ENCODE measurements around the gene BICDL1.
A peak's percentile ranks its signal among the peaks of the same experiment; 100 is the strongest.

The BICDL1 gene

GRCh38 chr12:120072472-120073249, 83.6 kb downstream of the BICDL1 start:
- TF ChIP-seq ZNF274 (IDR thresholded peaks at IDR 0.05; ENCODE audit: low read depth, low read length) = no peak
- no peak overlapping the region for H3K4me3 ChIP-seq (ENCODE audit: low read length)

- no peak overlapping the region for H3K4me3 ChIP-seq (ENCODE audit: low read length)
- no peak for TF ChIP-seq ZNF274 (IDR thresholded peaks at IDR 0.05; ENCODE audit: low read depth, low read length)
Observed at GRCh38 chr12:120075034-120075616, 86.1 kb downstream of the BICDL1 start.

DNA sequence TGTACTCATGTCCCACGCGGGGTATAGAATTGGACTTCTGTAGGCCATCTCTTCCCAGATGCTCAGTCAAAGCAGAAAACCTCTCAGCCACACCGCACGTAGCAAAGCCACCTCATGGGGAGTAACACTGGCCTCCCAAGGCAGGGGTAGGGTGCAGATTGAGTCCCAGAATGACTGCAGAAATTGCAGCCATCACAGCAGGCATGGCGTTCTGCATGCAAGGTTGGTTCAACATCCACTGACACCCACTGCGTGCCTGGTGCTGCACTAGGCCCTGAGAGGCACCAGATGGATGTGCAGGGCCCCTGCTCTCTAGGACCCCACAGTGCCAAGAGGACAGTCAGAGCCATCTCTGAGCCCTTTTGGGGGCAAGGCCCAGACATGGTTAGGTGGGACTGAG, 87.6 kb downstream of the BICDL1 start:
- H3K4me3 ChIP-seq (ENCODE audit: low read length) = no peak overlapping the region
- no peak for TF ChIP-seq ZNF274 (IDR thresholded peaks at IDR 0.05; ENCODE audit: low read depth, low read length)

DNA sequence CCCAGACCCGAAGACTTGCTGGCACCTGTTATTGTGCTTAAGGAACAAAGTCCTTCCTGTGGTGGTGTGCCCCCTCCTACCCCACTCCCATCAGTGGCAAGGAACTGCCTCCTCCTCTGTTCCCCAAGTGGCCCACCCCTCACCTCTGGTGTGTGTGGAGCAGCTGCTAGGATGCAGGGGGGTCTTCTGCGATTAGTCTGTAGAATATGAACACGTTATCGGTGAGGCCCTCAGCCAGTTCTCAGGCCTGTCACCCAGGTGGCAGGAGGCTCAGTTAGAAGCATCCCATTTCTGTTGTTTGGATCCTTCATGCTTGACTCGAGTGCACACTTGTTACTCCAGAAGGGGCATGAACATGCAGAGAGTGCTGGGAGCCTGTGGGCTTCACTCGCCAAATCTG, 88.2 kb downstream of the BICDL1 start:
- no peak for TF ChIP-seq ZNF274 (IDR thresholded peaks at IDR 0.05; ENCODE audit: low read depth, low read length)
- no peak overlapping the region for H3K4me3 ChIP-seq (ENCODE audit: low read length)

DNA sequence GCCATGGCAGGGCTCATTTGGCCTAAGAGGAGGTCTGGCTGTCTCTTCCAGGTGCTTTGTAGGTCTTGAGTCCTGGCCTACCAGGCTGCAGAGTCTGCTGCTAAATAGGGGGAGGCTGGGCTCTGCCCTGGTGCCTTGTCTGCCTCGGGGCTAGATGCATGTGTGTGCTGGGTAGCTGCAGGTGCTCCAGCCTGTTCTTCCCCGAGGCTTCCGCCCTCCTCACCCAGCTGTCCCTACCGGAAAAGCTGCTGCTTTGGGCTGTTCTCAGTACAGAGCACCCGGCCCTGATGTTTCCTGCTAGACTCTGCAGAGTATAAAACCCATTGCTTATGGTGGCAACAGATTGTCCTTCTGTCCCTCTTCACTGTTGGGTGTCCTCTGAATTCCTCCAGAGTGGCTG, 89.8 kb downstream of the BICDL1 start:
- no peak overlapping the region for H3K4me3 ChIP-seq (ENCODE audit: low read length)
- no peak for TF ChIP-seq ZNF274 (IDR thresholded peaks at IDR 0.05; ENCODE audit: low read depth, low read length)

DNA sequence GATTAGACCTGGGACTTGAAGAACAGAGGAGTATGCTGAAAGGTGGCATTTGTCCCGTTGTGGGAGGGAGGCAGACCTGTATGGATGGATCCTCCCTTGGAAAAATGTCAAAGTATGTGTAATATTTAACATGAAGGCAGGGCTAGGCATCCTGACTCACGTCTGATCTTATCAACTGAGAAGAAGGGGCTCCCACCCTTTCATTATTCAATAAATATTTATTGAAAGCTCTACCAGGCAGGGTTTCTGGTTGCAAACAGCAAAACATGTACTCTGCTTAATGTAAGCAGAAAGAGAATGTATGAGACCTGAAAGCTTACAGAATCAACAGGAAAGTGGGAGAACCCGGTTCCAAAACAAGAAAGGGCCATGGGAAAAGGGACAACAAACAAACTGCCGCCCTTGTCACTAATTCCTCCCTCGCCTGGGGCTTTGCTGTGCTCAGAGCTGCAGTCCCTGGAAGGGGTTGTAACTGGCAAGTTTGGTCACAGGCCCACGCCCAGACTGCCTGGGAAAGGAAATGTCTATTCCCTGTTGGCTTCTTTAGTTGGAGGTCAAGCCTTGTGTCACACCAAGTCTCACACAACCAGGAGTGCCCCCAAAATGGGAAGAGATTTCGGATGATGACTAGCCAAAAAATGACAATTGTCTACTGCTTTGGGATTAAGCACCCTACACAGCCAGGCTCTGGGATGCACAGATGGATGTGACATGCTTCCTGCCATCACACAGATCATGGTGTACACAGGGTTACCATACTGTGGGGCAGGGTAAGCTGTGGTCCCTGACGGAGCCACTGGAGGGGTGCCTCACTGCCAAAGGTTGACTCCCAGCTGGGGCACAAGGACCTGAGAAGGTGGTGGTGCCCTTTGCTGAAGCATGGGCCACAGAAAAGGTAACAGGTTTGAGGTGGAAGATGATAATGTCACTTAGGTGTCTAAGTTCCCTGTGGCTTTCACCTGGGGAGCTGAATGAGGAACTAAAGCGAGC, 90.7 kb downstream of the BICDL1 start:
- no peak for TF ChIP-seq ZNF274 (IDR thresholded peaks at IDR 0.05; ENCODE audit: low read depth, low read length)
- no peak overlapping the region for H3K4me3 ChIP-seq (ENCODE audit: low read length)

GRCh38 chr12:120081641-120082040, 92.6 kb downstream of the BICDL1 start:
- H3K4me3 ChIP-seq (ENCODE audit: low read length) = no peak overlapping the region
- TF ChIP-seq ZNF274 (IDR thresholded peaks at IDR 0.05; ENCODE audit: low read depth, low read length) = no peak

DNA sequence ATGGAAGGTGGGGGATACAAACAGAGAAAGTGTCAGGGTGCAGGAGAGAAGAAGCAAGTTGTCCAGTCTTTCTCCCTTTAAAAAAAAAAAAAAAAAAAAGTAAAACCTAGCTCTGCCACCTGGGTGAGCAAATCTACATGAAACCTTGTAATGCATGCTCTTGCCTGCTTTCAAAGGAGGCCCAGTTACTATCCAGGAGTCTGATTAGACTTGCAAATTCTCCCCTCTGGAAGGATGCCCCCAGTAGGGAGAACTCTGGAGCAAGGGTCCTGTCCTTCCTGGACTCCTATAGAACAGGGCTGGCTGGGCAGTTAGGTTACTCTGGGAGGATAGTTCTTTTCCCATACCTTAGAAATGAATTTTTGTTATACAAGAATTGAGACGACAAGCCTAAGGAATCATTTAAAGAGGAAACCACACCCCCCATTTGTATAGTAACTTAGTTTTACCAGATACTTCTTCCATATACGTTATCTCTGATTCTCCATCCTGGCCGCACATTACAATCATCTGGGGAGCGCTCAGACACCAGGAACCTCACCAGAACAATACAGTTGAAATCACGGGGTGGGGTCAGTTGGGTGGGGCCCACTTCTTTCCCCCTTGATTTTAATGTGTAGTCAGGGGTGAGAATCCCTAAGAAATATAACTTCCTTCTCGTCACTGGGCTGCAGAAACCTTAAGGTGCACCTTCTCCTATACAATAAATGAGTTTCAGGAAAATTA, 97.0 kb downstream of the BICDL1 start:
- no peak for TF ChIP-seq ZNF274 (IDR thresholded peaks at IDR 0.05; ENCODE audit: low read depth, low read length)
- H3K4me3 ChIP-seq (ENCODE audit: low read length) = no peak overlapping the region

GRCh38 chr12:120086801-120087621, 98.0 kb downstream of the BICDL1 start:
- H3K4me3 ChIP-seq (ENCODE audit: low read length) = peak overlapping the region; percentile 30; the same call in 1 of the 2 replicates
- no peak for TF ChIP-seq ZNF274 (IDR thresholded peaks at IDR 0.05; ENCODE audit: low read depth, low read length)

- no peak overlapping the region for H3K4me3 ChIP-seq (ENCODE audit: low read length)
- no peak for TF ChIP-seq ZNF274 (IDR thresholded peaks at IDR 0.05; ENCODE audit: low read depth, low read length)
Observed at GRCh38 chr12:120089105-120089504, 100.1 kb downstream of the BICDL1 start.

DNA sequence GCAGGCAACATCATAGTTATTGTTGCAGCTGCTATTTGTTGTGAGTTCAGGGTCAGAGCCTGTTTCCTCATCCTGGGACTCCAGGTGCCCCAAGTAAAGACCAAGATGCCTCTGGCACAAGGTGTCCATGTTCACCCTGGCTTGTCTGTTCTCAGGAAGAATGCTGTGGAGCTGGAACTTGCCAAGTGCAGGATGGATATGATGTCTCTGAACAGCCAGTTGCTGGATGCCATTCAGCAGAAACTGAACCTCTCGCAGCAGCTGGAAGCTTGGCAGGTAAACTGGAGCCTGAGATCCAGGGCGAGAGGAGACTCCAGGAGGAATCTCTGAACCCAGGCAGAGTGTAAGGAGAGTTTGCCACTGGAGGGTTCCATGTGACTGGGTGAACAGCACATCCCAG, 100.8 kb downstream of the BICDL1 start:
- TF ChIP-seq ZNF274 (IDR thresholded peaks at IDR 0.05; ENCODE audit: low read depth, low read length) = no peak
- H3K4me3 ChIP-seq (ENCODE audit: low read length) = no peak overlapping the region

DNA sequence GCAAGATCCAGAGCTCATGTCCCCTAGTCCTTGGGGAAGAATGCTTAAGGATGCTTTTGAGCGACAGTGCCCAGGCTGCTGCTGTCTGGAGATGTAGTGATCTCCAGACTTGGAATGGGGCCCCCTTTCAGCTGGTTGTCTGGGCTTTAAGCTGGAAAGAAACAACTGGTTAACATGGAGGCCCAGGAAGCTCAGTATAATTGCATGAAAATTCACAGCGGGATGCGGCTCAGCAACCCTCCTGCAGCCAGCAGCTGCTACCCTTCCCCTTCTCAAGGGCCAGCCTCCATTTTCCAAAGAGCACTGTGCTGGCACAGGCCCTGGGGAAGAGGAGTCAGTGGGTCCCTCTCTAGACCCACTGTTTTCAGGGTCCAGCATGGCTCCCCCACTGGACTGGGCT, 101.2 kb downstream of the BICDL1 start:
- H3K4me3 ChIP-seq (ENCODE audit: low read length) = no peak overlapping the region
- no peak for TF ChIP-seq ZNF274 (IDR thresholded peaks at IDR 0.05; ENCODE audit: low read depth, low read length)
